ENCODE data around the gene DDX54.

DNA sequence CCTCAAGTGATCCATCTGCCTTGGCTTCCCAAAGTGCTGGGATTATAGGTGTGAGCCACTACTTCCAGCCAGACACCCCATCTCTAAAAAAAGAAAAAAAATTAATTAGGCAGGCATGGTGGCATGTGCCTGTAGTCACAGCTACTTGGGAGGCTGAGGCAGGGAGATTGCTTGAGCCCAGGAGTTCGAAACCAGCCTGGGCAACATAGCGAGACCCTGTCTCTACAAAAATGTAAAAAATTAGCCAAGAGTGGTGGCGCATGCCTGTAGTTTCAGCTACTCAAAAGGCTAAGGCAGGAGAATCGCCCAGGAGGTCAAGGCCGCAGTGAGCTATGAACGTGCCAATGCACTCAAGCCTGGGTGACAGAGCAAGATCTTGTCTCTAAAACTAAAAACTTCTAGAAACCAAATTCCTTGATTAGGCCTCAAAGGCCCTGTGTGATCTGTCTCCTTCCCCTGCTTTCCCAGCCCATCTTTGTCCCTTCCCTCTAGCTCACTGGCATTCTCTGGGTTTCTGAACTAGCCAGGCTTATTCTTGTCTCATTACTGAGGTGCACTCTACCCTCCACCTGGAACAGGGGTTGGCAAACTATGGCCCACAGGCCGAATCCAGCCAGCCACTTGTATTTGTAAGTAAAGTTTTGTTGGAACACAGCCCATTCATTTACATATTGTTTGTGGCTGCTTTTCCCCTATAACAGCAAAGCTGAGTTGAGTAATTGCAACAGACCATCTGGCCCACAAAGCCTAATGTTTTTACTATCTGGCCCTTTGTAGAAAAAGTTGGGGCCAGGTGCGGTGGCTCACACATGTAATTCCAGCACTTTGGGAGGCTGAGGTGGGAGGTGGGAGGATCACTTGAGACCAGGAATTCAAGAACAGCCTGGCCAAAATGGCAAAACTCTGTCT is 18.8 kb upstream of the DDX54 start:
- TF ChIP-seq, protein P1, sequence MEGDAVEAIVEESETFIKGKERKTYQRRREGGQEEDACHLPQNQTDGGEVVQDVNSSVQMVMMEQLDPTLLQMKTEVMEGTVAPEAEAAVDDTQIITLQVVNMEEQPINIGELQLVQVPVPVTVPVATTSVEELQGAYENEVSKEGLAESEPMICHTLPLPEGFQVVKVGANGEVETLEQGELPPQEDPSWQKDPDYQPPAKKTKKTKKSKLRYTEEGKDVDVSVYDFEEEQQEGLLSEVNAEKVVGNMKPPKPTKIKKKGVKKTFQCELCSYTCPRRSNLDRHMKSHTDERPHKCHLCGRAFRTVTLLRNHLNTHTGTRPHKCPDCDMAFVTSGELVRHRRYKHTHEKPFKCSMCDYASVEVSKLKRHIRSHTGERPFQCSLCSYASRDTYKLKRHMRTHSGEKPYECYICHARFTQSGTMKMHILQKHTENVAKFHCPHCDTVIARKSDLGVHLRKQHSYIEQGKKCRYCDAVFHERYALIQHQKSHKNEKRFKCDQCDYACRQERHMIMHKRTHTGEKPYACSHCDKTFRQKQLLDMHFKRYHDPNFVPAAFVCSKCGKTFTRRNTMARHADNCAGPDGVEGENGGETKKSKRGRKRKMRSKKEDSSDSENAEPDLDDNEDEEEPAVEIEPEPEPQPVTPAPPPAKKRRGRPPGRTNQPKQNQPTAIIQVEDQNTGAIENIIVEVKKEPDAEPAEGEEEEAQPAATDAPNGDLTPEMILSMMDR (IDR thresholded peaks at IDR 0.05; ENCODE audit: borderline replicate concordance, extremely low read depth, low read length, poor library complexity, severe bottlenecking) = no peak
- no peak for TF ChIP-seq EZH2 (IDR thresholded peaks at IDR 0.05; ENCODE audit: borderline replicate concordance, low read depth, low read length, severe bottlenecking)

All from DND-41 (cell line).